ENCODE measurements around the gene ODC1.

ODC1 gene

GRCh38 chr2:10444463-10444862 is 3.7 kb downstream of the ODC1 start:
- TF ChIP-seq EP300 (IDR thresholded peaks at IDR 0.05; ENCODE audit: borderline replicate concordance): no peak
- TF ChIP-seq TCF12 (IDR thresholded peaks at IDR 0.05; ENCODE audit: low read depth): no peak
- TF ChIP-seq, protein P1, sequence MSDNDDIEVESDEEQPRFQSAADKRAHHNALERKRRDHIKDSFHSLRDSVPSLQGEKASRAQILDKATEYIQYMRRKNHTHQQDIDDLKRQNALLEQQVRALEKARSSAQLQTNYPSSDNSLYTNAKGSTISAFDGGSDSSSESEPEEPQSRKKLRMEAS (IDR thresholded peaks at IDR 0.05): no peak
- no peak for TF ChIP-seq CEBPB (IDR thresholded peaks at IDR 0.05)
- no peak for TF ChIP-seq REST (IDR thresholded peaks at IDR 0.05; ENCODE audit: low read depth)
- TF ChIP-seq RAD21 (IDR thresholded peaks at IDR 0.05; ENCODE audit: low read depth): no peak
- TF ChIP-seq TEAD4 (IDR thresholded peaks at IDR 0.05): no peak
- TF ChIP-seq ZBTB7A (IDR thresholded peaks at IDR 0.05; ENCODE audit: low read depth): no peak
- TF ChIP-seq NFIC (IDR thresholded peaks at IDR 0.05): no peak
- no peak for TF ChIP-seq TAF1 (IDR thresholded peaks at IDR 0.05; ENCODE audit: low read depth)
- no peak for TF ChIP-seq CREB1 (IDR thresholded peaks at IDR 0.05; ENCODE audit: low read depth)
- no peak for TF ChIP-seq YY1 (IDR thresholded peaks at IDR 0.05; ENCODE audit: low read depth)
- TF ChIP-seq EGR1 (IDR thresholded peaks at IDR 0.05): no peak

DNA sequence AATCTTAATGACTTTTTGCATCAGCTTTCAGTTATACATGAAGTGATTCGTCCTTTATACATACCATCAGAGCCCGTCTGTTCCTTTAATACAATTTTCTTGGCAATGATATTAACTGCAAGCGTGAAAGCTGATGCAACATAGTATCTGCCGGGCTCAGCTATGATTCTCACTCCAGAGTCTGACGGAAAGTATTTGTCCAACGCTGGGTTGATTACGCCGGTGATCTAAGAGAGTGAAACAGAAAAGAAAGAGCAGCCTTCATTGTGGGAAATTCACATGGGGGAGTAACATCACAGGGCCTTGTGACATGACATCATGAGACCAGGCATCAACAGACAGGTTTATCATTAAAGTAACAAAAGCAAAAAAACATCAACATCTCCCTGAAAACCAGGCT is 6.2 kb downstream of the ODC1 start:
- TF ChIP-seq NFIC (IDR thresholded peaks at IDR 0.05): no peak
- no peak for TF ChIP-seq CREB1 (IDR thresholded peaks at IDR 0.05; ENCODE audit: low read depth)
- no peak for TF ChIP-seq CEBPB (IDR thresholded peaks at IDR 0.05)
- no peak for TF ChIP-seq TEAD4 (IDR thresholded peaks at IDR 0.05)
- TF ChIP-seq EP300 (IDR thresholded peaks at IDR 0.05; ENCODE audit: borderline replicate concordance): no peak
- TF ChIP-seq ZBTB7A (IDR thresholded peaks at IDR 0.05; ENCODE audit: low read depth): no peak

DNA sequence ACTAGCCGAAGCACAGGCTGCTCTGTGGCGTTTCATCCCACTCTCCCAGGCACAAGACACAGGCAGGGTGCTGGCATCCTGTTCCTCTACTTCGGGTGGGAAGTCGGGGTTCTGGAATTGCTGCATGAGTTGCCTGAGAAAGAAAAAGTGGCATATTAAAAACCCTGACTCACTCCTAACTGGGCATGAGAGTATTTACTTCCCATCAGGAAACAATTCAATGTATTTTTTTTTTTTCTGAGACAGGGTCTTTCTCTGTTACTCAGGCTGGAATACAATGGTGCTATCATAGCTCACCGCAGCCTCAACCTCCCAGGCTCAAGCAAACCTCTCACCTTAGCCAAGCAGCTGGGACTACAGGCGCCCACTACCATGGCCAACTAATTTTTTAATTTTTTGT is 7.4 kb downstream of the ODC1 start:
- no peak for TF ChIP-seq CREB1 (IDR thresholded peaks at IDR 0.05; ENCODE audit: low read depth)
- TF ChIP-seq, protein P1 (IDR thresholded peaks at IDR 0.05): no peak

- no peak for TF ChIP-seq FOXM1 (IDR thresholded peaks at IDR 0.05; ENCODE audit: borderline replicate concordance, low read depth)
- no peak for TF ChIP-seq CEBPB (IDR thresholded peaks at IDR 0.05)
These were observed 8.2 kb downstream of the ODC1 start for GRCh38 chr2:10439971-10440370.

DNA sequence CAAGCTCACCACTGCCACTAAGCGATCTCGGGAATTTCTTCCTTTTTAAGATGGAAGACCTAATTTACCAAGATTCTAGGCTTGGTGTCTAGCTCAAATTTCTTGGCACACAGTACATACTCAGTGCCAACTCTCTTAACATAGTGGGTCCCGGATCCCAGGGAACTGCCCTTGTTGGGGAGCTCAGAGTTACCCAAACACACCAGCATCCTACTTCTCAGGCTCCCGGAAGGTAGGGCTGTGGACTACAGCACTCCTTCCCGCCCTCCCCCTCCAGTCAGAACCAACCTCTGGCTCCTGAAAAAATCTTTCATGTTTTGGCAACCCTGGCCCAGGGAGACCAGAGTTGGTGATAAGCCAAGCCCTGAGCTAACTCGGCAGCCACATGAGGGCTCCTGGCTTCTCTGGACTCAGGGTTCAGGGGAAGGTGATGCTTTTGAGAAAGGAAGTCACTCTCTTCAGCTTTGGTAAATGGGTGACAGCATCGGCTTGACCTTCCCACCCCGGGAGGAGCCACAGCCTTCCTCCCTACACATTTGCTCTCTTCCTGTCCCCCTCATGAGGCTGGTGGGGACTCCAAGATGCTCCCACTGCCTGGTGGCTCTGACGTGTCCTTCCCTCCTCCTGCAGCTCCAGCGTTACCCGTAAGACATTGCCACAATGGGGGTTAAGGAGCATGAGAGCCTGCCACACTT is 8.8 kb downstream of the ODC1 start:
- TF ChIP-seq CEBPB (IDR thresholded peaks at IDR 0.05) (no peak), ZBTB7A (IDR thresholded peaks at IDR 0.05; ENCODE audit: low read depth) (no peak), TEAD4 (IDR thresholded peaks at IDR 0.05) (no peak)
- TF ChIP-seq, protein P2, sequence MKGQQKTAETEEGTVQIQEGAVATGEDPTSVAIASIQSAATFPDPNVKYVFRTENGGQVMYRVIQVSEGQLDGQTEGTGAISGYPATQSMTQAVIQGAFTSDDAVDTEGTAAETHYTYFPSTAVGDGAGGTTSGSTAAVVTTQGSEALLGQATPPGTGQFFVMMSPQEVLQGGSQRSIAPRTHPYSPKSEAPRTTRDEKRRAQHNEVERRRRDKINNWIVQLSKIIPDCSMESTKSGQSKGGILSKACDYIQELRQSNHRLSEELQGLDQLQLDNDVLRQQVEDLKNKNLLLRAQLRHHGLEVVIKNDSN (IDR thresholded peaks at IDR 0.05): no peak
- TF ChIP-seq, protein P1 (IDR thresholded peaks at IDR 0.05): no peak

- no peak for TF ChIP-seq ZBTB7A (IDR thresholded peaks at IDR 0.05; ENCODE audit: low read depth)
- TF ChIP-seq, protein P1 (IDR thresholded peaks at IDR 0.05): no peak
- no peak for TF ChIP-seq TAF1 (IDR thresholded peaks at IDR 0.05; ENCODE audit: low read depth)
- no peak for TF ChIP-seq CREB1 (IDR thresholded peaks at IDR 0.05; ENCODE audit: low read depth)
- no peak for TF ChIP-seq FOXM1 (IDR thresholded peaks at IDR 0.05; ENCODE audit: borderline replicate concordance, low read depth)
- TF ChIP-seq YY1 (IDR thresholded peaks at IDR 0.05; ENCODE audit: low read depth): no peak
- TF ChIP-seq TCF12 (IDR thresholded peaks at IDR 0.05; ENCODE audit: low read depth): no peak
- TF ChIP-seq EGR1 (IDR thresholded peaks at IDR 0.05): no peak
- no peak for TF ChIP-seq REST (IDR thresholded peaks at IDR 0.05; ENCODE audit: low read depth)
- no peak for TF ChIP-seq EP300 (IDR thresholded peaks at IDR 0.05; ENCODE audit: borderline replicate concordance)
- no peak for TF ChIP-seq CEBPB (IDR thresholded peaks at IDR 0.05)
- TF ChIP-seq TEAD4 (IDR thresholded peaks at IDR 0.05): no peak
- TF ChIP-seq, protein P2 (IDR thresholded peaks at IDR 0.05): no peak
- TF ChIP-seq RAD21 (IDR thresholded peaks at IDR 0.05; ENCODE audit: low read depth): no peak
- TF ChIP-seq NFIC (IDR thresholded peaks at IDR 0.05): no peak
These were observed 9.4 kb downstream of the ODC1 start for GRCh38 chr2:10438688-10439087.

All from Ishikawa (cell line).